Naive B cell (primary cell): ENCODE results near the gene SNCB. TPM values are rescaled to one million over a fixed set of nuclear protein-coding genes. Genes with fewer than 3 reads are reported as not detected.

Experiments
- ATAC-seq, 2 donors: fragments of 150-1000 bp; cut with Tn5 transposase; 2 replicates each; pipeline ENCODE4 v1.10.0; 2021; ENCODE audit warnings: low read depth in 2 of 2, mild to moderate bottlenecking in 2 of 2, moderate library complexity in 2 of 2
- DNase-seq: peaks from one replicate; pipeline ENCODE4 v3.0.0; 2022
- H3K27ac Mint-ChIP-seq, 6 donors: one replicate each; pipeline ENCODE4 v1.8.0; 2020 to 2022; ENCODE audit warnings: mild to moderate bottlenecking in 6 of 6, mixed read lengths in 6 of 6, moderate library complexity in 5 of 6, inconsistent platforms in 2 of 6
- H3K27me3 Mint-ChIP-seq, 3 donors: one replicate each; pipeline ENCODE4 v1.8.0; 2021 to 2022; ENCODE audit warnings: mixed read lengths in 3 of 3, mild to moderate bottlenecking in 1 of 3
- H3K36me3 Mint-ChIP-seq, 2 donors: one replicate each; pipeline ENCODE4 v1.8.0; 2020 to 2022; ENCODE audit warnings: mixed read lengths in 2 of 2, inconsistent platforms in 1 of 2, mild to moderate bottlenecking in 1 of 2
- H3K4me1 Mint-ChIP-seq, 3 donors: one replicate each; pipeline ENCODE4 v1.8.0; 2020 to 2022; ENCODE audit warnings: mixed read lengths in 3 of 3, inconsistent platforms in 1 of 3, mild to moderate bottlenecking in 1 of 3, moderate library complexity in 1 of 3
- H3K4me3 Mint-ChIP-seq, 8 donors: one replicate each; pipeline ENCODE4 v1.8.0; 2020 to 2022; ENCODE audit warnings: mild to moderate bottlenecking in 8 of 8, mixed read lengths in 8 of 8, moderate library complexity in 8 of 8, inconsistent platforms in 2 of 8
- H3K9me3 Mint-ChIP-seq, 7 donors: one replicate each; pipeline ENCODE4 v1.8.0; 2020 to 2022; ENCODE audit warnings: mixed read lengths in 7 of 7, mild to moderate bottlenecking in 5 of 7, inconsistent platforms in 2 of 7, moderate library complexity in 1 of 7
- polyA plus RNA-seq, 6 donors: library from polyadenylated mRNA; unstranded; fragments of 300-500 nt; fragmentation: Illumina TruSeq; gene quantifications; one replicate each; pipeline ENCODE4 v1.2.3, GENCODE V29; 2021; ENCODE audit warnings: low read depth in 6 of 6

The SNCB gene
- polyA plus RNA-seq, 6 donors from 2014 or later = 0.34 to 1.1 (median 1.0) TPM; not detected in 1

- H3K4me3 Mint-ChIP-seq = no peak overlapping the region
- peaks cover 0 to 3% (median 0%) of the 10 kb centered on the region in 7 donors for H3K9me3 Mint-ChIP-seq
- H3K27ac Mint-ChIP-seq = no peak overlapping the region
- H3K27me3 Mint-ChIP-seq = peaks cover 51 to 56% (median 52%) of the 10 kb centered on the region in 3 donors
- DNase-seq = no peak
- peaks cover 21 to 34% (median 22%) of the 10 kb centered on the region in 3 donors for H3K4me1 Mint-ChIP-seq
- H3K36me3 Mint-ChIP-seq = no peaks in the 10 kb centered on the region
- no peak for ATAC-seq
Observed at GRCh38 chr5:176624938-176625337, 5.4 kb downstream of the SNCB start.

GRCh38 chr5:176624142-176624541 is 6.2 kb downstream of the SNCB start:
- peaks cover 51 to 64% (median 54%) of the 10 kb centered on the region in 3 donors for H3K27me3 Mint-ChIP-seq

GRCh38 chr5:176621661-176622079 is 8.7 kb downstream of the SNCB start:
- Mint-ChIP-seq H3K36me3 (no peaks in the 10 kb centered on the region), H3K9me3 (peaks cover 0 to 4% (median 0%) of the 10 kb centered on the region in 7 donors), H3K27ac (no peak overlapping the region), H3K4me1 (peaks cover 17 to 25% (median 17%) of the 10 kb centered on the region in 3 donors), H3K4me3 (no peak overlapping the region), H3K27me3 (peaks cover 49 to 68% (median 57%) of the 10 kb centered on the region in 3 donors)
- ATAC-seq (no peak), DNase-seq (no peak)

More at GRCh38 chr5:176624142-176624541, 6.2 kb downstream of the SNCB start:
- Mint-ChIP-seq H3K36me3 (no peaks in the 10 kb centered on the region), H3K4me3 (no peak overlapping the region), H3K27ac (no peak overlapping the region), H3K9me3 (peaks cover 0 to 3% (median 0%) of the 10 kb centered on the region in 7 donors), H3K4me1 (peaks cover 21 to 39% (median 24%) of the 10 kb centered on the region in 3 donors)
- ATAC-seq (no peak), DNase-seq (no peak)

GRCh38 chr5:176620333-176620981 is 9.9 kb downstream of the SNCB start:
- ATAC-seq (no peak), DNase-seq (no peak)
- Mint-ChIP-seq H3K27me3 (peaks cover 60 to 72% (median 67%) of the 10 kb centered on the region in 3 donors), H3K9me3 (peaks cover 0 to 4% (median 0%) of the 10 kb centered on the region in 7 donors), H3K36me3 (no peaks in the 10 kb centered on the region), H3K27ac (peak overlapping the region in 1 of 6 donors; percentile 76), H3K4me1 (peaks cover 13 to 19% (median 16%) of the 10 kb centered on the region in 3 donors), H3K4me3 (peak overlapping the region; percentile 37 to 88 (median 75))

GRCh38 chr5:176619569-176620332 is 10.6 kb downstream of the SNCB start:
- H3K4me1 Mint-ChIP-seq = peaks cover 13 to 19% (median 16%) of the 10 kb centered on the region in 3 donors
- peaks cover 0 to 4% (median 0%) of the 10 kb centered on the region in 7 donors for H3K9me3 Mint-ChIP-seq
- no peak overlapping the region for H3K27ac Mint-ChIP-seq
- peak overlapping the region; percentile 37 to 88 (median 73) for H3K4me3 Mint-ChIP-seq
- DNase-seq = no peak
- H3K36me3 Mint-ChIP-seq = no peaks in the 10 kb centered on the region
- ATAC-seq = no peak
- H3K27me3 Mint-ChIP-seq = peaks cover 59 to 79% (median 74%) of the 10 kb centered on the region in 3 donors

DNA sequence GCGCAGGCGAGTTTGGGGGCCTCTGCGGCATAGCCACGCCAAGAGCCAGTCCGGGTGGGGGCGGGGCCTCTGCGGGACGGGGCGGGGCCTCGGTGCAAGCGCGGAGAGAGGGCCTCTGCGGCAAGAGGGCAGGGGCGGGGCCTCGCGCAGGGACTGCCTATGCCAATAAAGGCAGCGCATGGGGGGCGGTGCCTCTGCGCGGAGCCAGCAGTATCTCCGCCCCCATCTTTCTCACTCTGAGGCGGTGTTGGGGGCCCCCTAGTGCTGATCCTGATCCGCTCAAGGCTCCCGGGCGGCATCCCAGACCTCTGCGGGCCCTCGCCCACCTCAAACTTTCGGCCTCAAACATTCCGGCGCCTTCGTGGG is 11.1 kb downstream of the SNCB start:
- H3K27ac Mint-ChIP-seq = peak overlapping the region in 1 of 6 donors; percentile 85
- H3K36me3 Mint-ChIP-seq = no peaks in the 10 kb centered on the region
- H3K9me3 Mint-ChIP-seq = peaks cover 0 to 4% (median 0%) of the 10 kb centered on the region in 7 donors
- DNase-seq = peak; percentile 54
- ATAC-seq = peak; percentile 91 to 94
- peak overlapping the region in 4 of 8 donors; percentile 19 to 77 (median 69) for H3K4me3 Mint-ChIP-seq
- peaks cover 11 to 19% (median 16%) of the 10 kb centered on the region in 3 donors for H3K4me1 Mint-ChIP-seq
- H3K27me3 Mint-ChIP-seq = peaks cover 56 to 83% (median 80%) of the 10 kb centered on the region in 3 donors

GRCh38 chr5:176618783-176619182 is 11.6 kb downstream of the SNCB start:
- Mint-ChIP-seq H3K36me3 (no peaks in the 10 kb centered on the region), H3K9me3 (peaks cover 0 to 4% (median 0%) of the 10 kb centered on the region in 7 donors), H3K4me3 (peak overlapping the region in 4 of 8 donors; percentile 20 to 77 (median 69)), H3K27me3 (peaks cover 57 to 87% (median 84%) of the 10 kb centered on the region in 3 donors), H3K4me1 (peaks cover 10 to 19% (median 16%) of the 10 kb centered on the region in 3 donors), H3K27ac (peak overlapping the region in 1 of 6 donors; percentile 85)
- ATAC-seq = no peak
- DNase-seq = no peak

DNA sequence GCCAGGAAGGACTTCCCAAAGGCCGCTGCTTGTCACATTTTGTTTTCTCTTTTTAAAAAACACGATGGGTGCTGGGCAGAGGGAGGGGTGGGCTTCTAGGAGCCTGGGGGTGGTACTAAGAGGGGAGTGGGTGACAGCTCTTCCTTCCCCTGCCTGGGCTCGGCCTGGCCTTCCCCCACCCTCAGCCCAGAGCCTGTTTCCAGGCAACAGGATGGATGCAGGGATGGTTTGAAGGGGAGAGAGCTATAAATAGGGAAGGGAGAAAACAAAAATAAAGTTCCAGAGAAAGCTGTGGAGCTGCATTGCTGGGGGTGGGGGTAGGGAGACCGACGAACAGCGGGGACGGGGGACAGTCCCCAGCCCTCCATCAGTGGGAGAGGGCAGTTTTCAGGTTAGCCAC is 13.8 kb downstream of the SNCB start:
- no peaks in the 10 kb centered on the region for H3K36me3 Mint-ChIP-seq
- ATAC-seq (no peak), DNase-seq (no peak)
- peaks cover 0 to 4% (median 0%) of the 10 kb centered on the region in 7 donors for H3K9me3 Mint-ChIP-seq
- no peak overlapping the region for H3K4me3 Mint-ChIP-seq
- H3K27me3 Mint-ChIP-seq = peaks cover 62 to 94% (median 91%) of the 10 kb centered on the region in 3 donors
- H3K27ac Mint-ChIP-seq = no peak overlapping the region
- peaks cover 12 to 21% (median 19%) of the 10 kb centered on the region in 3 donors for H3K4me1 Mint-ChIP-seq

DNA sequence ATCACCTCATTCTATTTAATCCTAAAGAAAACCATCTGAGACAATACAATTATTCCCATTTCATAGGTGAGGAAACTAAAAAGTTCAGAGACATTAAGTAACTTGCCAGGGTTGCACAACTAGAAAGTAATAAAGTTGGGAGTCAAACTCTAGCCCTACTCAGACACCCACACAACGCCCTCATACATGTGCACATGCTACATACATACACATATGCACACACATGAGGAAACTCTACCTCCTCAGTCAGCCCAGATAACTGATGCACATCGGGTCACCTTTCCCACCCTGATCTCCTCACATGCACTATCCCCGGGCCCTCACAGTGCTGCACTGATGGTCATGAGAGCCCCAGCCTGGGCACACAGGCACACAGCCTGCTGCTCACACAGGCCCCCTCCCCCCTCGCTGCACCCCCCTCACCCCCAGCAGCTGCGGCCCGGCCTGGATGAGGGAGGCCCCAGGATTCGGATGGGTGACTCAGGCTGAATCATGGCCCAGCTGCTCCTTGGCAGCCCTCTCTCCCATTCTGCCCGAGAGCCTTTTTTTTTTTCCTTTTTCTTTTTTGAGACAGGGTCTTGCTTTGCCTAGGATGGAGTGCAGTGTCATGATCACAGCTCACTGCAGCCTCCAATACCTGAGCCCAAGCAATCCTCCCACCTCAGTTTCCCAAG is 15.4 kb downstream of the SNCB start:
- H3K9me3 Mint-ChIP-seq = peaks cover 0 to 4% (median 0%) of the 10 kb centered on the region in 7 donors
- H3K36me3 Mint-ChIP-seq = no peaks in the 10 kb centered on the region
- no peak for DNase-seq
- no peak for ATAC-seq
- no peak overlapping the region for H3K27ac Mint-ChIP-seq
- peaks cover 53 to 82% (median 77%) of the 10 kb centered on the region in 3 donors for H3K27me3 Mint-ChIP-seq
- peaks cover 11 to 18% (median 11%) of the 10 kb centered on the region in 3 donors for H3K4me1 Mint-ChIP-seq
- no peak overlapping the region for H3K4me3 Mint-ChIP-seq

DNA sequence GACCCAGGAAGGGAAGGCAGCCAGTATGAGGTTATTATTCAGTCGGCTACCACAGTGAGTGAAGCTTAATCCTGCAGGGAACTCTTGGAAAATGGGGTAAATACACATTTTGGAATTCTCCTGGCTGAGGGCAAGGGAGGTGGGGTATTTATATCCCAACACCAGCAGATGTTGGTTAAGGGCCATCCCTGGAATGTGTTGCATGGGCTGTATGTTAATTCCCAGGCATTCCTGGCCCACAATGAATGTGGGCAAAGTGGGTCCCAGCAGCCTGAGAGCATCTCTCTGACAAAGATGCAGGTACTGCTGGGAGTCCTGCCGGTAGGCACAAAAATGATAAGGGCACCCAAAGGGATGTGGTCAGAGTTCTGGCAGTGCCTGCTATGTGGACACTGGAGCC is 17.5 kb downstream of the SNCB start:
- Mint-ChIP-seq H3K9me3 (no peaks in the 10 kb centered on the region), H3K27me3 (peaks cover 46 to 66% (median 56%) of the 10 kb centered on the region in 3 donors)

GRCh38 chr5:176612008-176612407 is 18.3 kb downstream of the SNCB start:
- H3K4me3 Mint-ChIP-seq = peak overlapping the region in 5 of 8 donors; percentile 16 to 80 (median 61)
- H3K36me3 Mint-ChIP-seq = no peaks in the 10 kb centered on the region

More for the DNA sequence above, 17.5 kb downstream of the SNCB start:
- H3K4me1 Mint-ChIP-seq = peaks cover 10 to 21% (median 15%) of the 10 kb centered on the region in 3 donors
- H3K27ac Mint-ChIP-seq = no peak overlapping the region
- no peak for ATAC-seq
- DNase-seq = no peak
- H3K4me3 Mint-ChIP-seq = peak overlapping the region in 1 of 8 donors; percentile 80
- no peaks in the 10 kb centered on the region for H3K36me3 Mint-ChIP-seq

DNA sequence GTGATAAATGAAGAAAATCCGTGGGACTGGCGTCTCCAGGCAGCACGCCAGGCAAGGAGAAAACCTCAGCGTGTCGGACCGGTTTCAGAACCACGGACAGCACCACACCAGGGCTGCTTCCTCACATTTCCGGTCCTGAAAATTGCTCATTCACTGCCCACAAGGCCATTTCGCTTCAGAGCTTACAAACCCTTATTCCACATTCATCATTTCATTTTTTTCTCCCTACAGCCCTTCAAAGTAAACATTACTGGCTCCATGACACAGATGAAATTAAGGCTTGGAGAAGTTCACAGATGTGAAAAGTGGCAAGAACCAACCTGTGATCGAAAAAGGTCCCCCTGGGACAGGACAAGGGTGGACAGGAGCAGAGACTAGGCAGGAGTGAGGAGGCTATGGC is 18.9 kb downstream of the SNCB start:
- ATAC-seq (no peak), DNase-seq (no peak)
- peak overlapping the region in 1 of 6 donors; percentile 51 for H3K27ac Mint-ChIP-seq
- H3K9me3 Mint-ChIP-seq = no peaks in the 10 kb centered on the region
- no peaks in the 10 kb centered on the region for H3K36me3 Mint-ChIP-seq
- H3K4me3 Mint-ChIP-seq = peak overlapping the region in 6 of 8 donors; percentile 6 to 80 (median 67)
- H3K27me3 Mint-ChIP-seq = peaks cover 32 to 52% (median 42%) of the 10 kb centered on the region in 3 donors
- H3K4me1 Mint-ChIP-seq = peaks cover 10 to 18% (median 15%) of the 10 kb centered on the region in 3 donors

More at GRCh38 chr5:176612008-176612407, 18.3 kb downstream of the SNCB start:
- peaks cover 37 to 57% (median 48%) of the 10 kb centered on the region in 3 donors for H3K27me3 Mint-ChIP-seq
- H3K9me3 Mint-ChIP-seq = no peaks in the 10 kb centered on the region
- no peak for DNase-seq
- H3K27ac Mint-ChIP-seq = no peak overlapping the region
- no peak for ATAC-seq
- peaks cover 10 to 18% (median 15%) of the 10 kb centered on the region in 3 donors for H3K4me1 Mint-ChIP-seq

DNA sequence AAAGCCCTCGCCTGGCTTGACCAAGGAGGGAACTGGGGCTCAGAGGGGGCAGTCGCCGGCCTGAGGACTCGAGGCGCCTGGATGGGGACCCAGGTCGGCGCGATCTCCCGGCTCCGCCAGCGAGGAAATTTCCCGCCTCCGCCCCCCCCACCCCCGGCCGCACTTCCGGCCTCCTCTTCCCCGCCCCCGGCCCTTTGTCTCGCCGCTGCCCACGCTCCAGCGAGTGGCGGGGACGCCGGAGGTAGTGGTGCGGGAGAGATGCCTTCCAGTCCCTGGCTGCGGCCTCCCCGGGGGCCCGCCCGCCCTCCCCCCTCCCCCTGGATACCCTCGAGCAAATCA is 19.9 kb downstream of the SNCB start:
- ATAC-seq = no peak
- Mint-ChIP-seq H3K27ac (no peak overlapping the region), H3K4me1 (peaks cover 10 to 18% (median 15%) of the 10 kb centered on the region in 3 donors), H3K27me3 (peaks cover 21 to 41% (median 32%) of the 10 kb centered on the region in 3 donors), H3K4me3 (peak overlapping the region; percentile 78 to 91 (median 82)), H3K9me3 (no peaks in the 10 kb centered on the region), H3K36me3 (no peaks in the 10 kb centered on the region)
- DNase-seq = no peak
